Activated B cell treated with CpG ODN at 0.5 μM for 24 hours (primary cell): Measurements from ENCODE around the gene ADGRB2. TPM values are rescaled to one million over a fixed set of nuclear protein-coding genes. Genes with fewer than 3 reads are reported as not detected.

Experiments used
- ATAC-seq: fragments of 200-7000 bp; cut with Tn5 transposase; one replicate; pipeline ENCODE4 v1.10.0; 2021; ENCODE audit warnings: low read depth, mild to moderate bottlenecking, moderate library complexity
- CTCF ChIA-PET: fragments of 350-600 bp; sonication (Branson Sonifier 250); formaldehyde crosslinking; loops from one replicate; lab custom pipeline; 2021; ENCODE audit warnings: antibody characterized with exemption; lab: Charles Lee
- POLR2A ChIA-PET: fragments of 350-600 bp; sonication (Branson Sonifier 250); formaldehyde crosslinking; loops from one replicate; lab custom pipeline; 2021; ENCODE audit warnings: antibody characterized with exemption; lab: Charles Lee
- DNase-seq: peaks from one replicate; pipeline ENCODE4 v3.0.0; 2022
- H3K27ac Mint-ChIP-seq: one replicate; pipeline ENCODE4 v1.8.0; 2020; ENCODE audit warnings: mixed read lengths
- H3K27me3 Mint-ChIP-seq: one replicate; pipeline ENCODE4 v1.8.0; 2021; ENCODE audit warnings: mixed read lengths
- H3K36me3 Mint-ChIP-seq: one replicate; pipeline ENCODE4 v1.8.0; 2021; ENCODE audit warnings: low read depth, mixed read lengths
- H3K4me1 Mint-ChIP-seq: one replicate; pipeline ENCODE4 v1.8.0; 2021; ENCODE audit warnings: mixed read lengths
- H3K4me3 Mint-ChIP-seq: one replicate; pipeline ENCODE4 v1.8.0; 2020; ENCODE audit warnings: mild to moderate bottlenecking, mixed read lengths
- H3K9me3 Mint-ChIP-seq: one replicate; pipeline ENCODE4 v1.8.0; 2020; ENCODE audit warnings: mixed read lengths
- CTCF ChIP-seq: fragments of 200-600 bp; IDR thresholded peaks from one replicate; pipeline ENCODE4 v1.8.0; 2022; ENCODE audit warnings: antibody characterized with exemption, mild to moderate bottlenecking
- intact Hi-C: fragments of 100-400 bp; cut with micrococcal nuclease; formaldehyde crosslinking; loops from one replicate; pipeline ENCODE4 v1.15.1; 2024
- total RNA-seq: library from RNA; stranded (reverse); gene quantifications from 2 replicates; pipeline ENCODE4 v1.2.3, GENCODE V29; 2022

Gene ADGRB2
- total RNA-seq, 1 donor from 2014 or later, result 6.3 TPM

GRCh38 chr1:31784356-31785019 is 20.3 kb upstream of the ADGRB2 start:
- no peaks in the 10 kb centered on the region for H3K36me3 Mint-ChIP-seq
- no peak for TF ChIP-seq CTCF
- H3K27ac Mint-ChIP-seq, result peak overlapping the region; percentile 85
- ATAC-seq, result no peak
- POLR2A ChIA-PET, result interaction anchor here (0.6 to 2.6 kb wide), 14 partner anchors 11 to 1026 kb away, joined by 3 to 27 read pairs (median 4); partner anchors contain the start of genes ADGRB2, BSDC1, LAPTM5 and PEF1
- DNase-seq, result no peak
- intact Hi-C loops, result loop anchor here (1.0 to 10.0 kb wide), 2 partner anchors 12 to 360 kb away; no protein-coding TSS in a partner anchor
- peaks cover 42% of the 10 kb centered on the region for H3K4me1 Mint-ChIP-seq
- H3K4me3 Mint-ChIP-seq, result peak overlapping the region; percentile 70
- no peaks in the 10 kb centered on the region for H3K9me3 Mint-ChIP-seq
- peaks cover 4% of the 10 kb centered on the region for H3K27me3 Mint-ChIP-seq
- CTCF ChIA-PET, result interaction anchor here (0.6 to 2.1 kb wide), 8 partner anchors 19 to 323 kb away, joined by 3 to 14 read pairs (median 4); partner anchors contain the start of gene KPNA6

GRCh38 chr1:31783846-31784245 is 19.7 kb upstream of the ADGRB2 start:
- intact Hi-C loops, result loop anchor here (10.0 kb wide), 1 partner anchor 359 kb away; no protein-coding TSS in a partner anchor
- CTCF ChIA-PET, result interaction anchor here (1.9 to 2.1 kb wide), 2 partner anchors 21 to 119 kb away, joined by 4 to 14 read pairs; no protein-coding TSS in a partner anchor

GRCh38 chr1:31782421-31783410 is 18.6 kb upstream of the ADGRB2 start:
- no peaks in the 10 kb centered on the region for H3K36me3 Mint-ChIP-seq
- H3K9me3 Mint-ChIP-seq, result no peaks in the 10 kb centered on the region
- ATAC-seq (no peak), DNase-seq (no peak)
- intact Hi-C loops, result loop anchor here (10.0 kb wide), 1 partner anchor 358 kb away; no protein-coding TSS in a partner anchor
- H3K4me3 Mint-ChIP-seq, result no peak overlapping the region
- H3K27me3 Mint-ChIP-seq, result peaks cover 4% of the 10 kb centered on the region
- ChIA-PET POLR2A (interaction anchor here (0.6 to 1.6 kb wide), 2 partner anchors 290 to 612 kb away, joined by 3 to 7 read pairs; partner anchors contain the start of genes BSDC1 and TMEM39B), CTCF (no interaction called here)
- peak overlapping the region; percentile 35 for H3K27ac Mint-ChIP-seq
- TF ChIP-seq CTCF, result no peak
- H3K4me1 Mint-ChIP-seq, result peaks cover 35% of the 10 kb centered on the region

More at GRCh38 chr1:31783846-31784245, 19.7 kb upstream of the ADGRB2 start:
- Mint-ChIP-seq H3K27me3 (peaks cover 4% of the 10 kb centered on the region), H3K36me3 (no peaks in the 10 kb centered on the region), H3K27ac (no peak overlapping the region), H3K4me1 (peaks cover 40% of the 10 kb centered on the region), H3K4me3 (no peak overlapping the region), H3K9me3 (no peaks in the 10 kb centered on the region)
- DNase-seq (no peak), ATAC-seq (no peak)
- POLR2A ChIA-PET, result interaction anchor here (0.6 to 2.6 kb wide), 5 partner anchors 10 to 610 kb away, joined by 3 to 27 read pairs (median 7); partner anchors contain the start of genes ADGRB2, BSDC1 and TMEM39B
- TF ChIP-seq CTCF, result no peak

- ATAC-seq, result no peak
- ChIA-PET CTCF (no interaction called here), POLR2A (no interaction called here)
These were observed 17.7 kb upstream of the ADGRB2 start for GRCh38 chr1:31781756-31782371.

More at GRCh38 chr1:31781756-31782371, 17.7 kb upstream of the ADGRB2 start:
- no peak for TF ChIP-seq CTCF
- no peaks in the 10 kb centered on the region for H3K36me3 Mint-ChIP-seq
- H3K4me1 Mint-ChIP-seq, result peaks cover 29% of the 10 kb centered on the region
- no peak overlapping the region for H3K27ac Mint-ChIP-seq
- H3K4me3 Mint-ChIP-seq, result no peak overlapping the region
- H3K27me3 Mint-ChIP-seq, result peaks cover 10% of the 10 kb centered on the region
- no peak for DNase-seq
- no peaks in the 10 kb centered on the region for H3K9me3 Mint-ChIP-seq
- intact Hi-C loops, result loop anchor here (10.0 kb wide), 1 partner anchor 357 kb away; no protein-coding TSS in a partner anchor
